NT2/D1 (cell line): ENCODE measurements around the gene QPCT.

Source experiments
- SUZ12 ChIP-seq: IDR thresholded peaks from 2 replicates; pipeline ENCODE4 v1.6.1; 2011; ENCODE audit not compliant: insufficient read length, insufficient read depth; ENCODE audit errors: extremely low read depth
- YY1 ChIP-seq: IDR thresholded peaks from 2 replicates; pipeline ENCODE4 v1.6.1; 2011; ENCODE audit not compliant: insufficient read length, insufficient read depth
- ZNF274 ChIP-seq: IDR thresholded peaks from 2 replicates; pipeline ENCODE4 v1.6.1; 2011; ENCODE audit warnings: mild to moderate bottlenecking, low read depth, low read length

GRCh38 chr2:37379881-37380296 is 35.5 kb downstream of the QPCT start:
- no peak for TF ChIP-seq YY1
- no peak for TF ChIP-seq ZNF274
- TF ChIP-seq SUZ12, result no peak
